Retina (tissue), 1 donor: Measurements from ENCODE around the gene INSC.

Experiments used
- DNase-seq: peaks from one replicate; pipeline ENCODE4 v3.0.0-alpha.2; 2016

Gene INSC

GRCh38 chr11:15189641-15190365 lies 75.1 kb downstream of the INSC start:
- no peak for DNase-seq

DNA sequence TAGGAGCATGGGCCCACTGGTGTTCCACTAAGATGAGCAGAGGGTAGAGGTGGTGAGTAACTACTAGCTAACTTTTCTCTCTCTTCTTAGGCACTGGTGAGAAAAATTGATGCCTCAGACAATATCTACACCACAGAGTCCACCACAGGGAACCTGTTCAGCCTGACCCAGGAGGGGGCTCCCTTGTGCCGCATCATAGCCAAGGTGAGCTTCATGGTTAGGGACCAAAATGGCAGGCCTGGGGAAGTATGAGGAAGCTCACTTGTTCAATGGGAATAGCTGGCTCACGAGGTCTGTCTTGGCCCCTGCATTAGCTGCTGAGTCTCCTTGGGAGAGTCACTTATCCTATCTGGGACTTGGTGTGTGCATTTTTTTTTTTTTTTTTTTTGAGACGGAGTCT lies 75.9 kb downstream of the INSC start:
- DNase-seq = no peak

- DNase-seq = no peak
These were observed 77.4 kb downstream of the INSC start for GRCh38 chr11:15192005-15192556.

DNA sequence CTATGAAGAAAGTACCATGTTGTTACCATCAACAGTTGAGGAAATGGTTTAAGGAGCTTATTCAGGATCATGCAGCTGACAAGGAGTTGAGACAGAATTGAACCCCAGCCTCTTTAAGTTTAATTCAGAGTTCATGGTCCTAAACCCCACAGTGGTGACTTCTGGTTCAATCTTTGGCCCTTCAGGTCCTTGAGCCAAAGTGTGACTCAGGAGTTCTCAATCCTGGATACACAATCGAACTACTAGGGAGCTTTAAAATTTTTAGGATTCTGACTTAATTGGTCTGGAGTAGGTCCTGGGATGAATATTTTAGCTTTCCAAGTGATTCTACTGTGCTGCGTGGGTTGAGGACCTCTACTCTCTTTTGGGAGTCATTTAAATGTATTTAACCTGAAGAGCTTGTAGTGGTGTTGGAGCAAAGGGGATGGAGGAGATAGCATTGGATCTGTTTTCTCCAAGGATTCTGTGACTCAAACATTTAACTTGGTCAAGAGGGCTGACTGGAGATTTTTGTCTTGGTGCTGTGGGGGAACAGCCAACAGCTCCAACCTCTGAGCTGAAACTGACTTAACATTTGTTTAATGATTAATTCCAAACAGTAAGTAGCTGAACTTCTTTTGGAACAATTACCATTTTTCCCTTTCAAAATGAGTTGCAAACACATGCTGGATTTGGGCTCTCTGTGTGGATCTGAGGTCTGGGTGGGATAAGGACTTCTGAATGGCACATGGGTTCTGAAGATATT lies 80.1 kb downstream of the INSC start:
- DNase-seq = no peak

DNA sequence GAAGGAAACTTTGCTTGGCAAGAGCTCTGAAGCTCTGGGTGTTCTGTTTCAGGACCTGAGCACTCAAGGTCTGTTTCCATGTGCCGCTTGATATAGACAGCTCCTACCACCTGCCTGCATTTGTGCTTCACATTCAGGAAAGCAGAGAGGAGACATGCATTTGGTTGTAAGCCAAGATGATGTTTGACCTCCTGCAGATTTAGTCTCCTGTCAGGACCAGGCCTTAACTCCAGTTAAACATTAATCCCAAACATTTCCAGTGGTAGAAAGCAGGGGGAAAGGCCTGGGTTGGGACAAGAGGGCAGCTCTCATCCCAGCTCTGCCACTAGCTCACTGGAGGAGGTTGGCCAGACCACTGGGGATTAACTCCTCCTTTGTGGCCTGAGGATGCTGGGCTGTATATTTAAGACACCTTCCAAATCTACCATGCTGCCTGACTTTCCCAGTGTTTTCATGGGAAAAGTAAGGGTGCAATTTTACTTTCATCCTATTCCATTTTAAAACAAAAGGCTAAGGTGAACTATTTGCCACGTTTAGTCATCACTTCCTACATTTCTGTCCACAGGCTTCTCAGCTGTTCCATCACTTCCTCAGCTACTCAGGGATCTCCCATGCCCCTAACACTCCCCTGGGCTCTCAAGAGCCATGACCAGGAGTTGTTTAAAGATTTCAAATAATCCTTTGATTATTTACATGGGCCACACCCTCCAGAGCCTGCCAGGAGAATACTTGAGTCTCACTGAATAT lies 80.9 kb downstream of the INSC start:
- no peak for DNase-seq

GRCh38 chr11:15196704-15197103 lies 82.0 kb downstream of the INSC start:
- no peak for DNase-seq

GRCh38 chr11:15197696-15198095 lies 83.0 kb downstream of the INSC start:
- DNase-seq = no peak

GRCh38 chr11:15198284-15198683 lies 83.6 kb downstream of the INSC start:
- DNase-seq = no peak

- DNase-seq = no peak
These were observed 85.0 kb downstream of the INSC start for GRCh38 chr11:15199693-15200092.

DNA sequence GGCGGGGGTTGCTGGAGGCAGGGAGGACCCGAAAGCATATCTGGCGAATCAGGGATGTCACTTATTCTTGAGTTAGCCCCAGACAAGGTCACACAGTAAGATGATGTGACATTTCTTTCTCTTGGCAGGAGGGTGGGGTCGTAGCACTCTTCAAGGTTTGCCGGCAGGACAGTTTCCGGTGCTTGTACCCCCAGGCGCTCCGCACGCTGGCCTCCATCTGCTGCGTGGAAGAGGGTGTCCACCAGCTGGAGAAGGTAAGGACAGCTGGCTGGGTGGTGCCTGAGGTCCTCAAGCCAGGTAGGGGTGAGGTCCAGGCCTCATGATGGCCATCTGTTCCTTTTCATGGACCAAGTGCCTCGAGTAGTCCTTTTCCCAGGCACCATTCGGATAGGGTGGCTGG lies 86.0 kb downstream of the INSC start:
- no peak for DNase-seq

GRCh38 chr11:15201586-15201985 lies 86.9 kb downstream of the INSC start:
- no peak for DNase-seq

- no peak for DNase-seq
These were observed 87.9 kb downstream of the INSC start for GRCh38 chr11:15202626-15203025.

- DNase-seq = no peak
These were observed 90.0 kb downstream of the INSC start for GRCh38 chr11:15204711-15205110.

DNA sequence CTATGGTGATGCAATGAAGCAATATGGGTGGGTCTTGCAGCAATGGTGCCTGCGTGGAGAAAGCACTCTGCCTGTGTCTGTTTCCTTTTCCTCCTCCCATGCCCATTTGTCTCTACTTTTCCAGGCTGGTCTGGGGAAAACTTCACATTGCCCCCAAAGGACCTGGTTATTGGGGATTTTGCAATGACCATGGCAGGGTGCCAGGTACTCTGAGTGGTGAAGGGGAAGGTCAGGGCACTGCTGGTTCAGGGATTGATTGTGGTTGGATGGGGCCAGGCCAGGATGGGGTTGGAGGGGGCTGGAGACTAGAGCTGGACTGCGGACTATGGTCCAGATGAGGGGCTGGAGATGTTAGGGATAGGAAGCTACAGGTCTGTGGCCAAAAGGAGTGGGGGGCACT lies 92.1 kb downstream of the INSC start:
- DNase-seq = no peak

GRCh38 chr11:15208378-15209222 lies 93.9 kb downstream of the INSC start:
- peak; percentile 85 for DNase-seq

DNA sequence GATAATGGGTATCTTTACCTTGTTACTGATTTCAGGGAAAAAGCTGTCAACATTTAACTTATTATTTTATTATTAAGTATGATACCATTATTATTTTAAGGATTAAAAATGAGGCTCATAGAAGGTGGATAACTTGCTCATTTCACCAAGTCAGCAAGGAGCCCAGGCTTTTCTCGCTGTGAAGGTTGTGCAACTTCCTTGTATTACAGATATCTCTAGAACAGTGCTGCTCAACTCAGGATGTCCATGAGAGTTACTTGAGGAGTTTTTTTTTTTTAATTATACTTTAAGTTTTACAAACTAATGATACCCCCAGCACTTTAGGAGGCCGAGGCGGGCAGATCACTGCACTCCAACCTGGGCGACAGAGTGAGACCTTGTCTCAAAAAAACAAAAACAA lies 98.2 kb downstream of the INSC start:
- no peak for DNase-seq

DNA sequence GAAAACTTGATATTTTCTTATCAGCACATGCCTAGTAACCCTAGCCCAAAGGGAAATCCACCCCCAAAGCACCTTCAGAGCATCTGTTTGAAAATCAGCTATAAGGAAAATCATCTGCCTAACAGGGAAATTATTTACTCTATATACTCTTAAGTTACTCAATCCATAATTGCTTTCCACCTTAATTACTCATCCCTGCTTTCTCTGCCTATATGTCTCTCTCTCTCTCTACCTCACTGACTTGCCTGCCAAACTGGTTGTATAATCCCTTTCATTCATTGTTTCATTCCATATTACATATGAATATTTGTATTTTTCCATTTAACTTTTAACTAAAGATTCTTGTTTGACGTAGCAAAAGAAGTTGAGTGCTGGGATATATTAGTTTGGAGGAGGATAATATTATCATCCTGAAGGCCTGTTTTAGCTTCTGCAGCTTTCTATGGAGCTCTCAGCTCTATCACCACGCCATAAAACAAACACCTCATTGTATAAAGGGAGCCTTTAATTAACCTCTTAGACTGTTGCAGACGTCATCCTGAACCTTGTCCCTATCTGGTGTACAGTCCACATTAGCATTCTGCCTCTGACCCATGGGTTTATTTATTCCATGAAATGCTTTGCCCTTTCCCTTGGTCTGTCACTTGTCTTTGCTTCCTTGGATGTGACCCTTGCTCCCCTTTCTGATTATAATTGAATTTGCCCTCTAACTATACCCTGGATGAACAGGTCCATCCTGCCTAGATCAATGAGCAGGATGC lies 98.9 kb downstream of the INSC start:
- DNase-seq = no peak

GRCh38 chr11:15215005-15215404 lies 100.3 kb downstream of the INSC start:
- no peak for DNase-seq

GRCh38 chr11:15216678-15217077 lies 102.0 kb downstream of the INSC start:
- no peak for DNase-seq

DNA sequence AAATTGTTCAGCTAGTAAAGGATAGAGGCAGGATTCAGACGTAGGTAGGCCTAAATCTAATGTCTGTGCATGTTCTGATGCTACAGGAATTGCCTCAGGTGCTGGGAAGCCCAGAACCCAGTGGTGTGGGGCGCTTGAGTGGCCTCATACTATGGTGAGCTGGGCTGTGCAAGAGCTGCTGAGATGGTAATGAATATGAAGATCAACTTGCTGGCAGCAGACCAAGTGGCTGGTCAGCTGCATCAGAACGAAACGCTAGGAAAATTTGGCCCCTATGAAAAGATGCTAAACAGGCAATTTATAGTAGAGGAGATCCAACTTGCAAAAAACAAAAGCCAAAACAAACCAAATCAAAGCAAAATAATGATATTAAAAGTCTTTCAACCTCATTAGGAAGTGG lies 102.7 kb downstream of the INSC start:
- no peak for DNase-seq

GRCh38 chr11:15222777-15223176 lies 108.1 kb downstream of the INSC start:
- DNase-seq = no peak

GRCh38 chr11:15223318-15223717 lies 108.6 kb downstream of the INSC start:
- DNase-seq = no peak
